ENCODE data around the gene PIWIL4.

Gene PIWIL4

DNA sequence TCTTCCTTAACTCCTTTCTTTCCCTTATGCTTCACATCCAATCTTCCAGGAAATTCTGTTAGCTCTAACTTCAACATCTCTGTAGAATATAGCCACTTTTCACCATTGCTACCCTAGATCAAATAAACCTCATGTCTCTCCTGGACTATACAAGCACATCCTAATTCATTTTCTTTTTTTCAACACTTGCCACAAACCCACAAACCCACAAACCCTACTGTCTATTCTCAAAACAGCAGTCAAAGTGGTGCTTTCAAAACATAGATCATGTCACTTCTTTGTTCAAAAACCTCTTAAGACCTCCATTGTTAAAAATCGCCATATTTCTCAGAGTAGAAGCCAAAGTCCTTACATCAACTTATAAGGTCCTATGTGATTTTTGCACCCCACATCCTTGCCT, 94.3 kb downstream of the PIWIL4 start:
- H3K9me3 ChIP-seq (ENCODE audit: control insufficient read depth, insufficient read depth, low read depth, low read length): no peaks in the 10 kb centered on the region
- H3K4me3 ChIP-seq (ENCODE audit: low read depth, low read length): no peak overlapping the region
- ChIA-PET CTCF (interaction anchor here (1.7 kb wide), 1 partner anchor 38 kb away, joined by 5 read pairs; no protein-coding TSS in a partner anchor), POLR2A (no interaction called here)
- no peaks in the 10 kb centered on the region for H3K4me1 ChIP-seq (ENCODE audit: control insufficient read depth, insufficient read depth, low read length)
- no peak overlapping the region for H3K27ac ChIP-seq (ENCODE audit: extremely low read depth, low read depth, low read length)
- TF ChIP-seq MZF1 (tag by site-specific recombination; IDR thresholded peaks at IDR 0.05; ENCODE audit: borderline replicate concordance) (no peak), ZNF394 (tag by site-specific recombination; IDR thresholded peaks at IDR 0.05; ENCODE audit: borderline replicate concordance) (no peak)
- TF ChIP-seq, protein P1, sequence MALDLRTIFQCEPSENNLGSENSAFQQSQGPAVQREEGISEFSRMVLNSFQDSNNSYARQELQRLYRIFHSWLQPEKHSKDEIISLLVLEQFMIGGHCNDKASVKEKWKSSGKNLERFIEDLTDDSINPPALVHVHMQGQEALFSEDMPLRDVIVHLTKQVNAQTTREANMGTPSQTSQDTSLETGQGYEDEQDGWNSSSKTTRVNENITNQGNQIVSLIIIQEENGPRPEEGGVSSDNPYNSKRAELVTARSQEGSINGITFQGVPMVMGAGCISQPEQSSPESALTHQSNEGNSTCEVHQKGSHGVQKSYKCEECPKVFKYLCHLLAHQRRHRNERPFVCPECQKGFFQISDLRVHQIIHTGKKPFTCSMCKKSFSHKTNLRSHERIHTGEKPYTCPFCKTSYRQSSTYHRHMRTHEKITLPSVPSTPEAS (tag by site-specific recombination; IDR thresholded peaks at IDR 0.05): no peak
- TF ChIP-seq, protein P2, sequence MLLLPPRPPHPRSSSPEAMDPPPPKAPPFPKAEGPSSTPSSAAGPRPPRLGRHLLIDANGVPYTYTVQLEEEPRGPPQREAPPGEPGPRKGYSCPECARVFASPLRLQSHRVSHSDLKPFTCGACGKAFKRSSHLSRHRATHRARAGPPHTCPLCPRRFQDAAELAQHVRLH (tag by site-specific recombination; IDR thresholded peaks at IDR 0.05): no peak
- no peaks in the 10 kb centered on the region for H3K36me3 ChIP-seq (ENCODE audit: control insufficient read depth in 2 of 2, insufficient read depth in 1 of 2, low read length in 2 of 2)

DNA sequence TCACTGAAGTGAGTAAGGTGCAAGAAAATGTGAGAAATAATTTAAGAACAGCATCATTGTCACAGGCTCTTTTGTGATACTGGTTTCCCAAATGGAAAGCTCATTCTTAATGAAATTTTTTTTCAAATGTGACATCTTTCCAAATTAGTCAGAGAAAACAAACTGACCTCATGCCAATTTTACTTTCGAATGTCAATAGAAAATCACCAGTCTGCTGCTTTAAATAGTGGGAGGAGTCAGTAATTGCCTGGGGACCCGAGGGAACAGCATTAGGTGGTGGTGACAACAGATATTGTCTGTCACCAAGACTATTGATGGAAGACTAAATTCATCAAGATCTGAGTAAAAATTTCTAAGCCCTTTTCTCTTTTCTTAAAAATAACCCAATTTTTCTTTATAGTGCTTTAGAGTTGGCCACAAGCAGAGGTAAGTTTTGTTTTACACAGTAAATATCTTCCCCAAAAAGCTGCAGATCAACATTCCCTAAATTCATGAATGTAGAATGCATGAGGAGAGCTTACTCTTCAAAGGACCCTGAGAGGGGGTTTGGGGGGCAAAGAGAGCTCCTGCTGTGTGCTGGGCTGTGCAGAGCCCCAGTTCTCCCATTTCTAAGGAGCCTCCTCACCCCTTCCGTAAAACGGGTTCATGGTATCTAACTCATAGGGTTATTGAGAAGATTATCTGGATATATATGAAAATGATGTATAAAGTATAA, 95.1 kb downstream of the PIWIL4 start:
- no peaks in the 10 kb centered on the region for H3K4me1 ChIP-seq (ENCODE audit: control insufficient read depth, insufficient read depth, low read length)
- TF ChIP-seq, protein P3, sequence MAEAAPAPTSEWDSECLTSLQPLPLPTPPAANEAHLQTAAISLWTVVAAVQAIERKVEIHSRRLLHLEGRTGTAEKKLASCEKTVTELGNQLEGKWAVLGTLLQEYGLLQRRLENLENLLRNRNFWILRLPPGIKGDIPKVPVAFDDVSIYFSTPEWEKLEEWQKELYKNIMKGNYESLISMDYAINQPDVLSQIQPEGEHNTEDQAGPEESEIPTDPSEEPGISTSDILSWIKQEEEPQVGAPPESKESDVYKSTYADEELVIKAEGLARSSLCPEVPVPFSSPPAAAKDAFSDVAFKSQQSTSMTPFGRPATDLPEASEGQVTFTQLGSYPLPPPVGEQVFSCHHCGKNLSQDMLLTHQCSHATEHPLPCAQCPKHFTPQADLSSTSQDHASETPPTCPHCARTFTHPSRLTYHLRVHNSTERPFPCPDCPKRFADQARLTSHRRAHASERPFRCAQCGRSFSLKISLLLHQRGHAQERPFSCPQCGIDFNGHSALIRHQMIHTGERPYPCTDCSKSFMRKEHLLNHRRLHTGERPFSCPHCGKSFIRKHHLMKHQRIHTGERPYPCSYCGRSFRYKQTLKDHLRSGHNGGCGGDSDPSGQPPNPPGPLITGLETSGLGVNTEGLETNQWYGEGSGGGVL (tag by site-specific recombination; IDR thresholded peaks at IDR 0.05): no peak
- no peak for TF ChIP-seq ZNF23 (tag by site-specific recombination; IDR thresholded peaks at IDR 0.05; ENCODE audit: borderline replicate concordance)
- TF ChIP-seq, protein P4, sequence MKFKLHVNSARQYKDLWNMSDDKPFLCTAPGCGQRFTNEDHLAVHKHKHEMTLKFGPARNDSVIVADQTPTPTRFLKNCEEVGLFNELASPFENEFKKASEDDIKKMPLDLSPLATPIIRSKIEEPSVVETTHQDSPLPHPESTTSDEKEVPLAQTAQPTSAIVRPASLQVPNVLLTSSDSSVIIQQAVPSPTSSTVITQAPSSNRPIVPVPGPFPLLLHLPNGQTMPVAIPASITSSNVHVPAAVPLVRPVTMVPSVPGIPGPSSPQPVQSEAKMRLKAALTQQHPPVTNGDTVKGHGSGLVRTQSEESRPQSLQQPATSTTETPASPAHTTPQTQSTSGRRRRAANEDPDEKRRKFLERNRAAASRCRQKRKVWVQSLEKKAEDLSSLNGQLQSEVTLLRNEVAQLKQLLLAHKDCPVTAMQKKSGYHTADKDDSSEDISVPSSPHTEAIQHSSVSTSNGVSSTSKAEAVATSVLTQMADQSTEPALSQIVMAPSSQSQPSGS (tag by site-specific recombination; IDR thresholded peaks at IDR 0.05; ENCODE audit: low read depth): no peak
- TF ChIP-seq KLF7 (tag by site-specific recombination; IDR thresholded peaks at IDR 0.05; ENCODE audit: borderline replicate concordance): no peak
- TF ChIP-seq, protein P2 (tag by site-specific recombination; IDR thresholded peaks at IDR 0.05): no peak
- TF ChIP-seq ZBTB17 (tag by site-specific recombination; IDR thresholded peaks at IDR 0.05): no peak
- TF ChIP-seq ZNF184 (tag by site-specific recombination; IDR thresholded peaks at IDR 0.05): no peak
- TF ChIP-seq ZNF830 (tag by site-specific recombination; IDR thresholded peaks at IDR 0.05; ENCODE audit: low read depth): no peak
- TF ChIP-seq ZNF157 (tag by site-specific recombination; IDR thresholded peaks at IDR 0.05): no peak
- TF ChIP-seq GFI1B (tag by site-specific recombination; IDR thresholded peaks at IDR 0.05): no peak
- TF ChIP-seq ZNF114 (tag by site-specific recombination; IDR thresholded peaks at IDR 0.05): no peak
- TF ChIP-seq, protein P5, sequence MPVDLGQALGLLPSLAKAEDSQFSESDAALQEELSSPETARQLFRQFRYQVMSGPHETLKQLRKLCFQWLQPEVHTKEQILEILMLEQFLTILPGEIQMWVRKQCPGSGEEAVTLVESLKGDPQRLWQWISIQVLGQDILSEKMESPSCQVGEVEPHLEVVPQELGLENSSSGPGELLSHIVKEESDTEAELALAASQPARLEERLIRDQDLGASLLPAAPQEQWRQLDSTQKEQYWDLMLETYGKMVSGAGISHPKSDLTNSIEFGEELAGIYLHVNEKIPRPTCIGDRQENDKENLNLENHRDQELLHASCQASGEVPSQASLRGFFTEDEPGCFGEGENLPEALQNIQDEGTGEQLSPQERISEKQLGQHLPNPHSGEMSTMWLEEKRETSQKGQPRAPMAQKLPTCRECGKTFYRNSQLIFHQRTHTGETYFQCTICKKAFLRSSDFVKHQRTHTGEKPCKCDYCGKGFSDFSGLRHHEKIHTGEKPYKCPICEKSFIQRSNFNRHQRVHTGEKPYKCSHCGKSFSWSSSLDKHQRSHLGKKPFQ (tag by site-specific recombination; IDR thresholded peaks at IDR 0.05): no peak
- no peak for TF ChIP-seq ZNF416 (tag by site-specific recombination; IDR thresholded peaks at IDR 0.05)
- TF ChIP-seq, protein P6, sequence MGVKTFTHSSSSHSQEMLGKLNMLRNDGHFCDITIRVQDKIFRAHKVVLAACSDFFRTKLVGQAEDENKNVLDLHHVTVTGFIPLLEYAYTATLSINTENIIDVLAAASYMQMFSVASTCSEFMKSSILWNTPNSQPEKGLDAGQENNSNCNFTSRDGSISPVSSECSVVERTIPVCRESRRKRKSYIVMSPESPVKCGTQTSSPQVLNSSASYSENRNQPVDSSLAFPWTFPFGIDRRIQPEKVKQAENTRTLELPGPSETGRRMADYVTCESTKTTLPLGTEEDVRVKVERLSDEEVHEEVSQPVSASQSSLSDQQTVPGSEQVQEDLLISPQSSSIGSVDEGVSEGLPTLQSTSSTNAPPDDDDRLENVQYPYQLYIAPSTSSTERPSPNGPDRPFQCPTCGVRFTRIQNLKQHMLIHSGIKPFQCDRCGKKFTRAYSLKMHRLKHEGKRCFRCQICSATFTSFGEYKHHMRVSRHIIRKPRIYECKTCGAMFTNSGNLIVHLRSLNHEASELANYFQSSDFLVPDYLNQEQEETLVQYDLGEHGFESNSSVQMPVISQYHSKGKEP (tag by site-specific recombination; IDR thresholded peaks at IDR 0.05): no peak
- no peak for TF ChIP-seq ZNF529 (tag by site-specific recombination; IDR thresholded peaks at IDR 0.05; ENCODE audit: insufficient replicate concordance)
- no peak for TF ChIP-seq HOXA7 (CRISPR knock-in tag; IDR thresholded peaks at IDR 0.05; ENCODE audit: borderline replicate concordance)
- H3K9me3 ChIP-seq (ENCODE audit: control insufficient read depth, insufficient read depth, low read depth, low read length): no peaks in the 10 kb centered on the region
- CTCF ChIA-PET: interaction anchor here (1.7 kb wide), 1 partner anchor 39 kb away, joined by 5 read pairs; no protein-coding TSS in a partner anchor
- H3K4me3 ChIP-seq (ENCODE audit: low read depth, low read length): no peak overlapping the region
- POLR2A ChIA-PET: no interaction called here
- no peaks in the 10 kb centered on the region for H3K36me3 ChIP-seq (ENCODE audit: control insufficient read depth in 2 of 2, insufficient read depth in 1 of 2, low read length in 2 of 2)
- no peak overlapping the region for H3K27ac ChIP-seq (ENCODE audit: extremely low read depth, low read depth, low read length)
